GM19099 (cell line): Measurements from ENCODE around the gene TEAD2.

ENCODE experiments used
- POLR2A ChIP-seq: IDR thresholded peaks from 3 replicates; pipeline ENCODE4 v1.6.1; 2011; ENCODE audit warnings: low read depth; ENCODE audit not compliant: insufficient read length; ENCODE audit errors: extremely low read depth

TEAD2 gene

GRCh38 chr19:49362048-49362928, at the start of gene TEAD2:
Gene TEAD2, minus strand, starts transcription at chr19:49362416. Its CDS starts 2,341 bp downstream, at chr19:49360075.
- TF ChIP-seq POLR2A, result no peak

GRCh38 chr19:49411681-49412326, 49.6 kb upstream of the TEAD2 start:
- TF ChIP-seq POLR2A, result no peak

GRCh38 chr19:49409441-49410029, 47.3 kb upstream of the TEAD2 start:
- no peak for TF ChIP-seq POLR2A

- no peak for TF ChIP-seq POLR2A
Measured at GRCh38 chr19:49408816-49409440, 46.7 kb upstream of the TEAD2 start.

- no peak for TF ChIP-seq POLR2A
Measured at GRCh38 chr19:49407482-49408015, 45.3 kb upstream of the TEAD2 start.

- no peak for TF ChIP-seq POLR2A
Measured at GRCh38 chr19:49407079-49407478, 44.9 kb upstream of the TEAD2 start.

- TF ChIP-seq POLR2A, result no peak
Measured at GRCh38 chr19:49403404-49404187, 41.4 kb upstream of the TEAD2 start.

- TF ChIP-seq POLR2A, result no peak
Measured at GRCh38 chr19:49400029-49400428, 37.8 kb upstream of the TEAD2 start.

GRCh38 chr19:49398931-49399330, 36.7 kb upstream of the TEAD2 start:
- no peak for TF ChIP-seq POLR2A

- no peak for TF ChIP-seq POLR2A
Measured at GRCh38 chr19:49398001-49398615, 35.9 kb upstream of the TEAD2 start.

GRCh38 chr19:49396738-49397505, 34.7 kb upstream of the TEAD2 start:
- TF ChIP-seq POLR2A, result no peak

- no peak for TF ChIP-seq POLR2A
Measured at GRCh38 chr19:49395581-49396407, 33.6 kb upstream of the TEAD2 start.
